Lung (tissue), 12 donors: ENCODE data around the gene FBRSL1. TPM values are rescaled to one million over a fixed set of nuclear protein-coding genes. Genes with fewer than 3 reads are reported as not detected.

Source experiments
- ATAC-seq: fragments of 200-7000 bp; cut with Tn5 transposase; one replicate; pipeline ENCODE4 v1.9.1; 2020; ENCODE audit warnings: moderate number of reproducible peaks; ENCODE audit not compliant: insufficient read depth, low FRiP score
- DNase-seq, 3 donors: peaks; one replicate each; pipeline ENCODE4 v3.0.0-alpha.2; 2013 to 2017
- H3K27ac ChIP-seq, 2 donors: one replicate each; pipeline ENCODE4 v1.5.1; 2013; ENCODE audit warnings: mild to moderate bottlenecking in 2 of 2, moderate library complexity in 2 of 2, control low read depth in 1 of 2, inconsistent platforms in 1 of 2, low read depth in 1 of 2, low read length in 1 of 2
- H3K27me3 ChIP-seq, 3 donors: one replicate each; pipeline ENCODE4 v1.5.1; 2013; ENCODE audit warnings: low read length in 2 of 3; ENCODE audit not compliant: control insufficient read depth in 3 of 3, insufficient read depth in 3 of 3
- H3K36me3 ChIP-seq, 4 donors: one replicate each; pipeline ENCODE4 v1.5.1; 2013; ENCODE audit warnings: low read length in 4 of 4, mild to moderate bottlenecking in 1 of 4, moderate library complexity in 1 of 4; ENCODE audit not compliant: control insufficient read depth in 4 of 4, insufficient read depth in 4 of 4
- H3K4me1 ChIP-seq, 5 donors: one replicate each; pipeline ENCODE4 v1.5.1; 2013; ENCODE audit warnings: low read length in 5 of 5, mild to moderate bottlenecking in 2 of 5, moderate library complexity in 1 of 5; ENCODE audit not compliant: control insufficient read depth in 5 of 5, insufficient read depth in 5 of 5
- H3K4me3 ChIP-seq: one replicate; pipeline ENCODE4 v1.5.1; 2013; ENCODE audit warnings: mild to moderate bottlenecking, control low read depth, moderate library complexity
- H3K9ac ChIP-seq, 2 donors: one replicate each; pipeline ENCODE4 v1.5.1; 2013; ENCODE audit warnings: low read length in 2 of 2, control low read depth in 1 of 2; ENCODE audit not compliant: insufficient read depth in 1 of 2
- H3K9me3 ChIP-seq, 4 donors: one replicate each; pipeline ENCODE4 v1.5.1; 2013; ENCODE audit warnings: low read length in 3 of 4, mild to moderate bottlenecking in 1 of 4, moderate library complexity in 1 of 4; ENCODE audit not compliant: control insufficient read depth in 4 of 4, insufficient read depth in 3 of 4
- WGBS, 2 donors: extraction: QIAGEN DNeasy Blood & Tissue Kit; methylation state at CpG; one replicate each; pipeline ENCODE4 v1.1.7; 2013; 5-methylcytosine and 5-hydroxymethylcytosine counted together
- polyA plus RNA-seq, 2 donors: library from polyadenylated mRNA; stranded (reverse); fragments of 200-250 nt; gene quantifications; one replicate each; pipeline ENCODE4 v1.2.1, GENCODE V29; 2013
- total RNA-seq, 2 donors: library from RNA; depleted of rRNA in 1 of 2; stranded (reverse); fragments of >200 nt in 1 of 2; gene quantifications; one replicate each; pipeline ENCODE4 v1.2.1, GENCODE V29; 2014 to 2021
- TF ChIP-seq, protein P1 (sequence below): IDR thresholded peaks from 2 replicates; pipeline ENCODE4 v1.5.1; 2012; ENCODE audit warnings: mild to moderate bottlenecking; ENCODE audit errors: control extremely low read depth, extremely low read depth
- donor health status: control.
- donor health status: control.
- donor health status: Bipolar disorder and iron deficiency.
- donor health status: healthy.
- donor health status: DM: yes; HTN: yes; CAD: no.

The FBRSL1 gene
- total and polyA plus RNA-seq, 4 donors: 10.6 to 56.9 (median 22.3) TPM

DNA sequence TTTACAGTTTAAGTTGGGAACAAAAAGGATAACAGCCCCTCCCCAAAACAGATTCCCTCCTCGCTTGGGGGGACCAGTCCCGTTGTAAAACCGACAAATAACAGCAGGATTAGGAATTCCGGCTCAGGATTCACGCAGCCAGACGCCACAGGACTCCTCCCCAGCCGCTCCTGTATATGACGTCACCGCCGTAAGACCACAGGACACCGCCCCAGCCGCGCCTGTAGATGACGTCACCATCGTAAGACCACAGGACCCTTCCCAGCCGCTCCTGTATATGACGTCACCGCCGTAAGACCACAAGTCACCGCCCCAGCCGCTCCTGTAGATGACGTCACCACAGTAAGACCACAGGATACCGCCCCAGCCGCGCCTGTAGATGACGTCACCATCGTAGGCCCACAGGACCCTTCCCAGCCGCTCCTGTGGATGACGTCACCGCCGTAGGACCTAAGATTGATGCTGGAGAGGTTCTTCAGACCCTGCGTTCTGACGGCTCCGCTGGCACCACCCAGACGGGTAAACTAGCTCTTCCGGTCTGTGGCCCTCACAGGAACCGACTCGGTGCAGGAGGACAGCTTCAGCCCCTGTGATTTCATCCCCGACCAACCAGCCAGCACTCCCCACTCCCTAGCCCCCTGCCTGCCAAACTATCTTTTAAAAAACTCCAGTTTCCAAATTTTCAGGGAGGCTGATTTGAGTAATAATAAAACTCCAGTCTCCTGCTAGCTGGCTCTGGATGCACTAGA, 43.9 kb upstream of the FBRSL1 start:
- H3K9ac ChIP-seq: peak overlapping the region in 1 of 2 donors; percentile 32
- H3K27me3 ChIP-seq: no peaks in the 10 kb centered on the region
- 43 to 54% methylated on average over 39 of the region's 39 CpGs for WGBS, 2 donors
- peaks cover 0 to 54% (median 12%) of the 10 kb centered on the region in 5 donors for H3K4me1 ChIP-seq
- TF ChIP-seq, protein P1, sequence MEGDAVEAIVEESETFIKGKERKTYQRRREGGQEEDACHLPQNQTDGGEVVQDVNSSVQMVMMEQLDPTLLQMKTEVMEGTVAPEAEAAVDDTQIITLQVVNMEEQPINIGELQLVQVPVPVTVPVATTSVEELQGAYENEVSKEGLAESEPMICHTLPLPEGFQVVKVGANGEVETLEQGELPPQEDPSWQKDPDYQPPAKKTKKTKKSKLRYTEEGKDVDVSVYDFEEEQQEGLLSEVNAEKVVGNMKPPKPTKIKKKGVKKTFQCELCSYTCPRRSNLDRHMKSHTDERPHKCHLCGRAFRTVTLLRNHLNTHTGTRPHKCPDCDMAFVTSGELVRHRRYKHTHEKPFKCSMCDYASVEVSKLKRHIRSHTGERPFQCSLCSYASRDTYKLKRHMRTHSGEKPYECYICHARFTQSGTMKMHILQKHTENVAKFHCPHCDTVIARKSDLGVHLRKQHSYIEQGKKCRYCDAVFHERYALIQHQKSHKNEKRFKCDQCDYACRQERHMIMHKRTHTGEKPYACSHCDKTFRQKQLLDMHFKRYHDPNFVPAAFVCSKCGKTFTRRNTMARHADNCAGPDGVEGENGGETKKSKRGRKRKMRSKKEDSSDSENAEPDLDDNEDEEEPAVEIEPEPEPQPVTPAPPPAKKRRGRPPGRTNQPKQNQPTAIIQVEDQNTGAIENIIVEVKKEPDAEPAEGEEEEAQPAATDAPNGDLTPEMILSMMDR: no peak
- H3K9me3 ChIP-seq: no peaks in the 10 kb centered on the region
- H3K27ac ChIP-seq: peak overlapping the region in 1 of 2 donors; percentile 50
- no peak overlapping the region for H3K4me3 ChIP-seq
- no peaks in the 10 kb centered on the region for H3K36me3 ChIP-seq
- DNase-seq (peak; percentile 63 to 86 (median 77)), ATAC-seq (no peak)

- Histone ChIP-seq H3K27me3 (no peaks in the 10 kb centered on the region), H3K27ac (no peak overlapping the region), H3K4me1 (peaks cover 0 to 62% (median 12%) of the 10 kb centered on the region in 5 donors), H3K4me3 (no peak overlapping the region), H3K36me3 (no peaks in the 10 kb centered on the region), H3K9ac (no peak overlapping the region), H3K9me3 (no peaks in the 10 kb centered on the region)
- ATAC-seq (no peak), DNase-seq (no peak)
- TF ChIP-seq, protein P1: no peak
- 86 to 91% methylated on average over 13 of the region's 13 CpGs for WGBS, 2 donors
Measured at GRCh38 chr12:132446633-132447326, 43.2 kb upstream of the FBRSL1 start.

- Histone ChIP-seq H3K9ac (no peak overlapping the region), H3K27me3 (no peaks in the 10 kb centered on the region), H3K36me3 (no peaks in the 10 kb centered on the region), H3K27ac (no peak overlapping the region), H3K9me3 (no peaks in the 10 kb centered on the region), H3K4me3 (no peak overlapping the region), H3K4me1 (peaks cover 0 to 67% (median 13%) of the 10 kb centered on the region in 5 donors)
- DNase-seq: no peak
- ATAC-seq: no peak
- TF ChIP-seq, protein P1: no peak
- 90 to 94% methylated on average over 14 of the region's 14 CpGs for WGBS, 2 donors
Measured at GRCh38 chr12:132447327-132447720, 42.6 kb upstream of the FBRSL1 start.
